Fibroblast of lung (primary cell): ENCODE data around the gene AP1M2. TPM values are rescaled to one million over a fixed set of nuclear protein-coding genes. Genes with fewer than 3 reads are reported as not detected.

Experiments
- DNase-seq, 2 donors: peaks; one replicate each; pipeline versions ENCODE4 v3.0.0 to v3.0.0-alpha.2; 2010; ENCODE audit warnings: low read depth in 2 of 2
- H2AFZ ChIP-seq: 2 replicates; pipeline ENCODE4 v1.5.1; 2012; ENCODE audit warnings: low read length, control low read depth, inconsistent platforms
- H3K27ac ChIP-seq: 2 replicates; pipeline ENCODE4 v1.5.1; 2011; ENCODE audit warnings: low read length, control low read depth; ENCODE audit not compliant: insufficient read depth
- H3K27me3 ChIP-seq: 2 replicates; pipeline ENCODE4 v1.5.1; 2011; ENCODE audit warnings: mild to moderate bottlenecking, low read length; ENCODE audit not compliant: control insufficient read depth, insufficient read depth
- H3K36me3 ChIP-seq: 2 replicates; pipeline ENCODE4 v1.5.1; 2011; ENCODE audit warnings: low read length; ENCODE audit not compliant: control insufficient read depth, insufficient read depth
- H3K4me1 ChIP-seq: 2 replicates; pipeline ENCODE4 v1.5.1; 2011; ENCODE audit warnings: low read length; ENCODE audit not compliant: control insufficient read depth, insufficient read depth; ENCODE audit errors: extremely low read depth
- H3K4me2 ChIP-seq: 2 replicates; pipeline ENCODE4 v1.5.1; 2011; ENCODE audit warnings: low read length, control low read depth; ENCODE audit not compliant: insufficient read depth; ENCODE audit errors: extremely low read depth
- H3K4me3 ChIP-seq, 4 experiments: fragments of 200-600 bp in 1 of 4; sonication (generic) in 1 of 4; replicated peaks in 1 of 4; 2 replicates each; pipeline ENCODE4 v1.5.1; 2011 to 2016; ENCODE audit warnings: low read length in 4 of 4, low read depth in 3 of 4, mild to moderate bottlenecking in 3 of 4, control low read depth in 2 of 4, inconsistent platforms in 1 of 4, mixed read lengths in 1 of 4; ENCODE audit not compliant: insufficient read depth in 1 of 4; ENCODE audit errors: control extremely low read depth in 1 of 4
- H3K79me2 ChIP-seq: 2 replicates; pipeline ENCODE4 v1.5.1; 2012; ENCODE audit warnings: mild to moderate bottlenecking, low read length, inconsistent platforms; ENCODE audit not compliant: control insufficient read depth, insufficient read depth
- H3K9ac ChIP-seq: 2 replicates; pipeline ENCODE4 v1.5.1; 2011; ENCODE audit warnings: mild to moderate bottlenecking, low read length, control low read depth; ENCODE audit not compliant: insufficient read depth
- H3K9me3 ChIP-seq: 2 replicates; pipeline ENCODE4 v1.5.1; 2012; ENCODE audit warnings: low read depth, low read length; ENCODE audit not compliant: control insufficient read depth, insufficient read depth
- H4K20me1 ChIP-seq: 2 replicates; pipeline ENCODE4 v1.5.1; 2011; ENCODE audit warnings: low read length; ENCODE audit not compliant: control insufficient read depth, insufficient read depth; ENCODE audit errors: extremely low read depth
- CTCF ChIP-seq, 2 donors: IDR thresholded peaks in 1 of 2; conservative IDR thresholded peaks in 1 of 2; 1 replicate in 1 of 2; 2 replicates in 1 of 2; pipeline ENCODE4 v1.5.1; 2011 to 2012; ENCODE audit warnings: low read length in 2 of 2, control low read depth in 1 of 2, inconsistent platforms in 1 of 2, low read depth in 1 of 2, mild to moderate bottlenecking in 1 of 2
- EZH2 ChIP-seq: IDR thresholded peaks from 2 replicates; pipeline ENCODE4 v1.5.1; 2012; ENCODE audit warnings: low read length, control low read depth, mild to moderate bottlenecking; ENCODE audit errors: missing control alignments
- polyA plus RNA-seq, 2 donors: library from polyadenylated mRNA; depleted of rRNA in 1 of 2; stranded (reverse) in 1 of 2; unstranded in 1 of 2; fragments of >200 nt; gene quantifications; 2 replicates each; pipeline ENCODE4 v1.2.1, GENCODE V29; 2011 to 2012; ENCODE audit warnings: missing spikeins in 1 of 2
- total RNA-seq: library from RNA; depleted of rRNA; stranded (reverse); fragments of >200 nt; gene quantifications from 2 replicates; pipeline ENCODE4 v1.2.1, GENCODE V29; 2014

Gene AP1M2
- total and polyA plus RNA-seq, 2 donors (not counting 1 experiment from before 2014, with no cell fraction given): 0.16 to 0.17 TPM

- DNase-seq: no peak
- no peak overlapping the region for H2AFZ ChIP-seq
These were observed 17.4 kb upstream of the AP1M2 start for GRCh38 chr19:10604460-10604980.

GRCh38 chr19:10603873-10604459, 16.9 kb upstream of the AP1M2 start:
- Histone ChIP-seq H3K4me1 (peaks cover 6% of the 10 kb centered on the region), H3K9me3 (no peaks in the 10 kb centered on the region), H3K79me2 (peaks cover 23% of the 10 kb centered on the region), H3K4me2 (peak overlapping the region; percentile 97), H3K27ac (peak overlapping the region; percentile 77), H3K36me3 (no peaks in the 10 kb centered on the region), H3K27me3 (peaks cover 5% of the 10 kb centered on the region), H2AFZ (no peak overlapping the region), H4K20me1 (no peaks in the 10 kb centered on the region), H3K4me3 (peak overlapping the region in 3 of 4 experiments; percentile 37 to 95 (median 94)), H3K9ac (peak overlapping the region; percentile 40)
- no peak for DNase-seq
- TF ChIP-seq CTCF (conservative IDR thresholded peaks at IDR 0.05 in 1 of 2, IDR thresholded peaks at IDR 0.05 in 1 of 2; ENCODE audit: low read depth in 1 of 2, low read length in 2 of 2) (no peak), EZH2 (no peak)

More at GRCh38 chr19:10604460-10604980, 17.4 kb upstream of the AP1M2 start:
- Histone ChIP-seq H3K79me2 (peaks cover 23% of the 10 kb centered on the region), H3K9ac (no peak overlapping the region), H3K4me3 (peak overlapping the region in 1 of 4 experiments; percentile 22), H3K4me1 (peaks cover 6% of the 10 kb centered on the region), H3K4me2 (no peak overlapping the region), H3K36me3 (no peaks in the 10 kb centered on the region), H3K27me3 (peaks cover 5% of the 10 kb centered on the region), H4K20me1 (no peaks in the 10 kb centered on the region), H3K27ac (peak overlapping the region; percentile 77), H3K9me3 (no peaks in the 10 kb centered on the region)
- no peak for TF ChIP-seq EZH2
- TF ChIP-seq CTCF (conservative IDR thresholded peaks at IDR 0.05 in 1 of 2, IDR thresholded peaks at IDR 0.05 in 1 of 2; ENCODE audit: low read depth in 1 of 2, low read length in 2 of 2): no peak

DNA sequence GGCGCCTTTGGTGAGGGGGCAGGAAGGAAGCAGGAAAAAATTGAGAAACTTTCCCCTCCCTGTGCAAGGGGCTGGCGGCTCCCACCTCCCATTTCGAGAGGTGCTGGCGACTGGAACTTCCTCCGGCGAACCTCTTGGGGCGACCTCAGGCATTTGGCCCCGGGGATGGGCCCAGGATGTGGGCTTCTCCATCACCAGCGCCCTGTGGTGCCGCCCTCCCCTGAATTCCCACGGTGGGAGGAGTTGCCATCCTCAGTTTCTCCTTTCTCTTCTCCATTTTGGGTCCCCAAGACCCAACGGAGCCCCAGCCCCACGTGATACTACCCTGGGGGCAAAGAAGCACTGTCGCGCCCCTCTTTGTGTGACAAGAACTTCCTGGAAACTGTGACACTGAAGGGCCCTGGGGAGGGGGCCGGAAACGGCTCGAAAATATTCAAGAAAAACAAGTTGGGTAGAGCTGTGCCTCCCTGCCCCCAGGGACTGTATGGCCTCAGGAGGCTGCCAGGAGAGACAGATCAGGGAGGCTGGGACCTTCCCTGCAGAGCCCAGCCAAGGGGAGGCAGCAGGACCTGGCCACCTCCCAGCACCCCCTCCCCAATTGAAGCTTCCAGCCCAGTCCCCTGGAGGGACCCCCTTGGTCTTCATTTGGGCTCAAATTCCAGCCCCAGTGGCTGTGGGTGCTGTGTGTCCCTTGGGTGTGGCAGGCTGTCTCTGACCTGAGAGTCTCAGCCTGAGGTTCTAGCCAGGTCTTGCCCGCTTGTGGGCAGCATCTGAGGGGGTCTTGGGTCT, 16.2 kb upstream of the AP1M2 start:
- no peaks in the 10 kb centered on the region for H4K20me1 ChIP-seq
- peak overlapping the region; percentile 77 for H3K27ac ChIP-seq
- H3K9me3 ChIP-seq: no peaks in the 10 kb centered on the region
- H3K4me1 ChIP-seq: peaks cover 6% of the 10 kb centered on the region
- no peaks in the 10 kb centered on the region for H3K36me3 ChIP-seq
- no peak for DNase-seq
- H3K27me3 ChIP-seq: peaks cover 5% of the 10 kb centered on the region
- H2AFZ ChIP-seq: peak overlapping the region; percentile 64
- H3K79me2 ChIP-seq: peaks cover 23% of the 10 kb centered on the region
- TF ChIP-seq CTCF (conservative IDR thresholded peaks at IDR 0.05 in 1 of 2, IDR thresholded peaks at IDR 0.05 in 1 of 2; ENCODE audit: low read depth in 1 of 2, low read length in 2 of 2): no peak
- TF ChIP-seq EZH2: no peak
- H3K4me2 ChIP-seq: peak overlapping the region; percentile 97
- peak overlapping the region; percentile 88 to 95 (median 91) for H3K4me3 ChIP-seq
- H3K9ac ChIP-seq: peak overlapping the region; percentile 91
